ENCODE results near the gene PARD3B.
"Not testable (repeated sequence)": the region's sequence is repeated elsewhere in the genome, so short reads cannot be mapped to it uniquely, and the experiment has no call there.

The PARD3B gene

GRCh38 chr2:205193125-205193835, 648.0 kb downstream of the PARD3B start:
- DNase-seq (ENCODE audit: low read depth): no peak

DNA sequence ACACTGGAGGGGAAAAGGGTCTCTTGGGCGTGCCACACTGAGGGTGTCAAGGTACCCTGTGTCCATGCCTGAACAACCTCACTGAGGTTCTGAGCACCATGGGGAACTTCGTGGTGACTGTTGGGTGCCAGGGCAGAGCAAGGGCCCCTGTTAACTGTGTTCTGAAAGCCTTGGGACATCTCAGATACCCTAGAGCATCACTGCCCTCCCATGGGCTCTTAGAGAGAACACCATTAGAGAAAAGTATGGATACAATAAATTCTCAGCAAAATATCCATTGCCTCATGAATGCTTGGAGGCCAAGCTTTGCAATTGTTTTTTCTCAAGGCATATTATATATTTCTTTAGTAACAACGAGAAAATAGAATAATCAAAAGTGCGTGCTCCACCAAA, 648.6 kb downstream of the PARD3B start:
- no peak for DNase-seq (ENCODE audit: low read depth)

DNA sequence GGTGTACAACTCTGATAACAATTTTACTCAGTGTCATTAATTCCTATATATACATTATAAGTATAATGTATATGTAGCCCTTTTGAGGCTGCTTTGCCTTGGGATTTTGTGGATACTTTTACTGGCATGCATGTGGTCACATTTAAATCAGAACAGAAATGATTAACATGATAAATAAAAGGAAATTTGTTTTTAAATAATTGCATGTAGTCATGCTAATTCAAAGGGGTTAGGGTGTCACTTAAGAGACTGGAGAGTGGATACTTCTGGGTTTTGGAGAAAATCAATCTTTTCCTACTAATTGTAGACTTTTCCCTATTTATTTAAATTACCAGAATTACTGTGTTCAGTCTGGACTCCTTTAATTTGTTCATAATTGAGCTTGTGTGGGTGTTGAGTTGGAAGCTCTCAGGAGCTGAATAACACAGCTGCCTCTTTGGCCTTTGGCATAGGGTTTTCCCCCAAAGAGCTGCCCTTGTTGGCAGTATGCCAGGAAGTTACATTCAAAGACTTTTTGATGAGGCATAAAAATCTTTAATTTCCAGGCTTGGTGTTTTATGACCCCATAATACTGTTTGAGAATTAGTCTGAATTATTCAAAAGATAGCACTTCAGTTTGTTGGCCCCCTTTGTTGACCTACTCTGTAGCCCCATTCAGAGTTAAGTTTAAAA, 652.3 kb downstream of the PARD3B start:
- DNase-seq (ENCODE audit: low read depth): no peak

GRCh38 chr2:205198140-205198525, 652.9 kb downstream of the PARD3B start:
- DNase-seq (ENCODE audit: low read depth): peak; percentile 68

- no peak for DNase-seq (ENCODE audit: low read depth)
Observed at GRCh38 chr2:205199165-205199850, 654.0 kb downstream of the PARD3B start.

DNA sequence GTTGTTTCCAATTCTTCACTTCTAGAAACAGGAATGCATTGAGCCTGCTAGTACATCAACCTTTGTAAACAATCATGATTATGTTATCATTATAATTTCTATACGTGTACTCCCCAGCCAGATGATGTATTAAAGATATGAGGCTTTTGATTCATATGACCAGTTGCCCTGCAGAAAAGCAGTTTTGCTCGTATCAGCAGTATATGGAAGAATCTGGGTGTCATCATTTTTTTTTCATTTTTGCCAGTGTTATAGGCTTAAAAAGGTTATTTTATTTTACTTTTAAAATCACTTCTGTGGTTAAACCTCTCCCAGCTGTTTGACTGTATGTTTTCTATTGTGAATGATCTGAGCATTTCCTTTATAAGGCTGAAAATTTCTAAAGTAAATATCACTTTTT, 665.2 kb downstream of the PARD3B start:
- no peak for DNase-seq (ENCODE audit: low read depth)

DNA sequence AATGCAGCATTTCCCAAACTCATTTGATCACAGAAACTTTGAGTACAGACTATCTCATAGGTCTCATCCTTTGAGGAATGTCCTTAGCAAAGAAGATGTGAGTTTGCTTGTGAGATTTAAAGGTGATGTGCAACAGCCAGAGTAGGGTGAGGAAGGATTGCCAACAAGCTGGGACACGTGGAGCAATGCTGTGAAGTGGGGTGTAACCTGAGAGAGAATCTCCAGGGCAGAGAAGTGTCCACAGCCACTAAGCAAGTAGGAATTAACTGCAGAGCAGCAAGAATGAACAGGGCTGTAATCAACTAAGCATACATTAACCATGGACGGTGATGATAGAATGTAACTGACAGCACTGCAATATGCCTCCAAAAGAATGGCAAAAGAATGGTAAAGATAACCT, 667.1 kb downstream of the PARD3B start:
- no peak for DNase-seq (ENCODE audit: low read depth)

DNA sequence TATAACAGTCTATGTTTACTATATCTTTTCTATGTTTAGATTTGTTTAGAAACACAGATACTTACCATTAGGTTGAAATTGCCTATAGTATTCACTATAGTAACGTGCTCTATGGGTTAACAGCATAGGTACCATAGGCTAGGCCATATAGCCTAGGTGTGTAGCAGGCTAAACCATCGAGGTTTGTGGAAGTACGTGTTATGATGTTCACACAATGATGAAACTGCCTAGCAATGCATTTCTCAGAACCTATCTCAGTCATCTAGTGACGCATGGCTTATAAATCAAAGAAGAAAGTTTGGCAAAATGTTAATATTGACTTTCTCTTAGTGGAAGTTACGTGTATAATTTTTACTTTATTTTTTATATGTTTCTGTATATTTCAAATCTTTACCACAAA, 670.8 kb downstream of the PARD3B start:
- DNase-seq (ENCODE audit: low read depth): no peak

DNA sequence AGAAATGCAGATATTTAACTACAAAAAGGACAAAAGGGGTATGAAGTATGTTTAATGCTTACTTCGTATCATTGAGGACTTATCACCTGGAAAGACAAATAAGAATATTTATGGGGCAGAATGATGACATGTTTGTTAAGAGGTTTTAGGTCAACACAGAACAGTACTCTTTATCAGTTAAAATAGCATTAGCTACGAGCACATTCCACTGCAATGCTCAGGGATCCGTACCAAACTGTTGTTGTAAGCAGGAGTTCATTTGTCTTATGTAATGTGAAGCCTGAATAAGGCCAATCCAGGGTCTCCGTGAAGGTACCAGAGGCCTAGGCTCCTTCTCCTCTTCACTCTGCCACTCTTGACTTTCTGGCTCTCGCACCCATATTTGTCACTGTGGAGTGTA, 671.3 kb downstream of the PARD3B start:
- DNase-seq (ENCODE audit: low read depth): no peak

DNA sequence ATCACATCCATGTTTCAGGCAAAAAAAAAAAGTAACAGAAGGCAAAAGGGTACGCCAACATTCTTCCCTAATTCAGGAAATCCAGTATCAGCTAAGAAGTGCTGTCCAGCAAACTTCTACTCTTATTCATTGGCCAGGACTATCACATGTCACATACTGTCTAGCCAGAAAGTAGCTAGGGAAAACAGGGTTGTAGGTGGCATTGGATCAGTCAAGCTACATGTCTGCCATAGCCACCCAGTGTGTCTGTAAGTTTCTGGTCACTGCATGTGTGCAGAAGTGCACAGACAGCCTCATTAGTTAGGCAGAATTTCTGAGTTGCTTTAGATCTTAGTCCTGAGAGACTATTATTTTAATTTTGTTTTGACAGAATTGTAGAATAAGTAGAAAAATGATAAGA, 671.7 kb downstream of the PARD3B start:
- DNase-seq (ENCODE audit: low read depth): no peak

GRCh38 chr2:205218056-205218455, 672.8 kb downstream of the PARD3B start:
- peak; percentile 43 for DNase-seq (ENCODE audit: low read depth)

DNA sequence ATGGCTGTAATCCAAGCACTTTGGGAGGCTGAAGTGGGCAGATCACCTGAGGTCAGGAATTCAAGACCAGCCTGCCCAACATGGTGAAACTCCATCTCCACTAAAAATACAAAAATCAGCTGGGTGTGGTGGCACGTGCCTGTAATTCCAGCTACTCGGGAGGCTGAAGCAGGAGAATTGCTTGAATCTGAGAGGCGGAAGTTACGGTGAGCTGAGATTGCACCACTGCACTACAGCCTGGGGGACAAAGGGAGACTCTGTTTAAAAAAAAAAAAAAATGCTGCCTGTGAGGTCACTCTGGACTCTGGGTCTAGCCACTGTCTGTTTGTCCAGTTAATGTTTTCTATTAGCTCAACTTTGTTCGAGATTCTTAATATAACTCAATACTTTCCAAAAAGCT, 673.5 kb downstream of the PARD3B start:
- not testable (repeated sequence) for DNase-seq (ENCODE audit: low read depth)

DNA sequence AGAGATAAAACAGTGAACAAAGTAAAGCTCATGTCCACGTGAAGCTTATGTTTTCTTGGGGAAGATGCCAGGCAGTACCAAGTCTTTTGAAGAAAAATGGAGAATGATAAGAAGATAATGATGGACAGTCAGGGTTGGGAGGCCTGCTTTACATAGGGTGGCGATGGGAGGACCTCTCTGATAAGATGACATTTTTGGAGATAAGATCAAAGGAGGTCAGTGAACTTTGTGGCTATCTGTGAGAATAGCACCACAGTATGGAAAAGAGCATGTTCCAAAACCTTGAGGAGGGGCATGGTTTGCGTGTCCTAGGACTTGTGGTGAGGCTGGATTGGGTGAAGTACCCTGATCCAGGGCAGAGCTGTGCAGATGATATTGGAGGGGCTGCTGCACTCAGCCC, 675.3 kb downstream of the PARD3B start:
- no peak for DNase-seq (ENCODE audit: low read depth)

GRCh38 chr2:205232086-205232485, 686.8 kb downstream of the PARD3B start:
- DNase-seq (ENCODE audit: low read depth): no peak

GRCh38 chr2:205235434-205235833, 690.2 kb downstream of the PARD3B start:
- no peak for DNase-seq (ENCODE audit: low read depth)

GRCh38 chr2:205237524-205237923, 692.2 kb downstream of the PARD3B start:
- DNase-seq (ENCODE audit: low read depth): no peak

DNA sequence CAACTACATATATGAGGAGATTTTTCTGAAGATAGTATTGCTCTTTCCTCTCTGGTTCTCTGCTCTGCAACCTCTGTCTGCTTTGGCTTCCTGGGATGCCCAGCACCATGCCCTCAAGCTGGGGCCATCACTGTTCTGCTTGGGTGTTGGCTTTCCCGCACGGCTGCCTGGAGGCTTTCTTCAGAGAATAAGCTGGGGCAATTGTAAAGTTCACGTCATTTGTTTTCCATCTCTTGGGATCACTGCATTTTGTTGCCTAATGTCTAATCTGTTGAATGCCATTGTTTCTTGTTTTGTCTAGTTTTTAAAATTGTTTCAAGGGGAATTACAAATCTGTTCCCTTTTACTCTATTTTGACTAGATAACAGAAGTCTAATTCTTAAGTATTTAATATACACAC, 699.7 kb downstream of the PARD3B start:
- no peak for DNase-seq (ENCODE audit: low read depth)

DNA sequence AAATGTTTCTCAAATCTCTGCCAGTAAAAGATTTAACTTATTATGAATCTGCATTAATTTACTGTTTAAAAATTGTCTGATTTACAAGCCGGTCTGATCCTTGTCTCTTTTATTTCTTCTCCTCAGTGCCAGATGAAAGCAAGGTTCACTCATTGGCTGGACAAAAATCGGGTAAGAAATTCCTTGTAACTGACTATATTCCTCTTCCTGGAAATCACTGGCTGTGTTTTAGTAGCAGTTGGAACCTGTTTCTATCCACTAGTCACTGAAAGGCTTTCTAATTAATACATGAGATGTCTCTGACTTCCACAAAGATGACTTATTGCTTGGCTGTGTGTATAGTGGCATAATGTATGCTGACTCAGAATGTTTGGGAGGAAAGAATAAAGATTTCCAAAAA, 700.4 kb downstream of the PARD3B start:
- DNase-seq (ENCODE audit: low read depth): peak; percentile 50

DNA sequence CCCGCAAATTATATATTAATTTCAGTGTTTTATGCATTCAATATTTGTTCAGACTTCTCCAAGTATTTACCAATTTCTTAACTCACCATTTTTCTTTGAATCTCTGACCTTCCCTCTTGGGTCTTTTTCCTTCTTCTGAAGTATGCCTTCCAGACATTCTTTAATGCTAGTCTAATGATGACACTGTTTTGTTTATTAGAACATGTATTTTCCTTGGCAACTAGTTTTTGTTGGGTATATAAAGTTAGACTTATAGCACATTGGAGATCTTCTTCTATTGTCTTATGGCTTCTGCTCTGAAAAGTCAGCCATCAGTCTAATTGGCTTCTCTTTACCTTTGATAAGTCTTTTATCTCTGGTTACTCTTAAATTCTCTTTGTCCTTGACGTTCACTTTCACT, 713.8 kb downstream of the PARD3B start:
- DNase-seq (ENCODE audit: low read depth): no peak

DNA sequence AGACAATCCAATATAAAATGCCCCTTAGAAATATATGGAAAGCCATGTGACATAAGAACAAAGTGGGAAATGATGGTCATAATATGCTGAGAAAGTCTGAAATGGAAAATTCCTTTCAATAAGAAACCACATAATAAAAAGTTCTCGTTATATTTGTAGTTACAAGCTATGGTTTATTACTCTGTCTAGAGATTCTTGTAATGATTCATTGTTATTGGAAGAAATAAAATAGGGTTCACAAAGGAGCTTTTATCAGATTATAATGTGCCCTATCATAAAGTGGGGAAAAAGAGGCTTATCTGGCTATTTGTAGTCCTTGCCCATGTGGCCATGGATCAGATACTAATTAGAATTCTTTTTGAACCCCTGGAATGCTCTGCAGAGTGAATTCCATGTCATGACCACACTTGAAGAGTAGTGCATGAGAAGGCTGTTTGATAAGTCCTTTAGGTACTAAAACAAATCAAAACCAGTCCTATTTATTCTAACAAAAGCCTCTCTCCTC, 716.3 kb downstream of the PARD3B start:
- no peak for DNase-seq (ENCODE audit: low read depth)

DNA sequence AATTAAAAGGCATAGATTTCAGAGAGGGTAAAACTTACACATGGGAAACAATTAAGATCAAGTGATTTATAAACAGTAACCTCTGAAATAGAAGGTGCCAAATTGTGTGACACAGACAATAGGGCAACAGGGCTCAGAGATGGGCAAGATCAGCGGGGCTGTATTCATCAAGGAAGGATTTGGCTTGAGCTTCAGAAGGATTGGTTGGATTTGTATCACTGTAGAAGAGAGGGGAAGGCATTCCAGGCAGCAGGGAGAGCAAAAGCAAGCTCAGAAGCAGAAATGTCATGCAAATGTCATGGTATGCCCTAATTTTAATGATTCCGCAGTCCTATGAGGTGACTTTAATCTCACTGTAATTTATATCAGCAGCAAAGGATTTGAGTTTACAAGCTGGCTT, 722.0 kb downstream of the PARD3B start:
- DNase-seq (ENCODE audit: low read depth): no peak

DNA sequence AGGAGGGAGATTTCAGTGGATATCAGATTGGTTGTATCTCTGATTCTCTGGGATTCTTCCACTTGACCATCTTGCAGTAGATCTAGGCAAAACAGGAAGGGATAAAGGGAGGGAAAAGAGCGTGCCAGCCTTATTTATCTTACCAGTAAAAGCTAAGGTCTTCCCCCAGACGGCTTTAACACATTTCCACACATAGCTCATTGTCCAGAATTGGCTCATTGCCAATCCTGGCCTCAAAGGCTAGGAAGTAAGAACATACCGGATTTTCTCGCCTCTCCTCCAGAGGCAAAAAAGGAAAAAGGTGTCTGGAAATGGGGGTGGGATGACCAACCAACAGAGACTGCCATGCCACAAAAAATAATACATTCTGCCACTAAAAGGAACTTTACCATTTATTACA, 725.4 kb downstream of the PARD3B start:
- DNase-seq (ENCODE audit: low read depth): no peak

DNA sequence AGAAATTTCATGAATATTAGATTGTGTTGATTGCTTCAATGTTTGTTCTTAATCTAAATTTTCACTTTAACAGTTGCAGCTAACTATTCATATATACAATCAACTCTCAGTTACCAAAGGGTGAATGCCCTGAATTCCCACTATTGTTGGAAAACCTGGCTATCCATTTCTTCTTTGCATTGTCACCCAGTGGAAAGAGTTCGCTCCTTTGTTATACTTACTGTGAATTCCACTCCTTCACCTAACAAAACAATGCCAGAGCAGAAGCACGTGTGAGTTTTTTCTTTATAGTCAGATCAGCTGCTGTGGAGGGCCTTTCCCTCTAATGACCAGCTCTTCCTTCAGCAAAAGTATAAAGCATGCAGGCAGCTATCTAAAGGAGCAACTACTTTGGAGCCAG, 727.9 kb downstream of the PARD3B start:
- DNase-seq (ENCODE audit: low read depth): no peak
